CD4-positive, alpha-beta T cell treated with Interleukin-4 for 4 hours (primary cell): ENCODE data around the gene MAPK8.
"Not testable (repeated sequence)": the region's sequence is repeated elsewhere in the genome, so short reads cannot be mapped to it uniquely, and the experiment has no call there.

ENCODE experiments used
- DNase-seq: peaks from one replicate; pipeline ENCODE4 v3.0.0-alpha.2; 2020

Gene MAPK8

GRCh38 chr10:48340734-48341133, 34.3 kb downstream of the MAPK8 start:
- DNase-seq = no peak

- DNase-seq = no peak
These were observed 36.6 kb downstream of the MAPK8 start for GRCh38 chr10:48343106-48343505.

- no peak for DNase-seq
These were observed 37.6 kb downstream of the MAPK8 start for GRCh38 chr10:48343921-48344598.

GRCh38 chr10:48346248-48346647, 39.8 kb downstream of the MAPK8 start:
- not testable (repeated sequence) for DNase-seq

- not testable (repeated sequence) for DNase-seq
These were observed 41.1 kb downstream of the MAPK8 start for GRCh38 chr10:48347539-48347938.

- not testable (repeated sequence) for DNase-seq
These were observed 41.5 kb downstream of the MAPK8 start for GRCh38 chr10:48347943-48348342.

GRCh38 chr10:48353246-48353645, 46.8 kb downstream of the MAPK8 start:
- no peak for DNase-seq

- no peak for DNase-seq
These were observed 51.2 kb downstream of the MAPK8 start for GRCh38 chr10:48357631-48358030.

GRCh38 chr10:48358162-48358561, 51.7 kb downstream of the MAPK8 start:
- DNase-seq = no peak

GRCh38 chr10:48358838-48359237, 52.4 kb downstream of the MAPK8 start:
- DNase-seq = no peak

GRCh38 chr10:48361176-48361575, 54.7 kb downstream of the MAPK8 start:
- no peak for DNase-seq

GRCh38 chr10:48363617-48364355, 57.3 kb downstream of the MAPK8 start:
- DNase-seq = peak; percentile 40

GRCh38 chr10:48364659-48365405, 58.4 kb downstream of the MAPK8 start:
- no peak for DNase-seq

GRCh38 chr10:48365668-48366067, 59.2 kb downstream of the MAPK8 start:
- DNase-seq = no peak

- DNase-seq = no peak
These were observed 59.8 kb downstream of the MAPK8 start for GRCh38 chr10:48366261-48366660.

GRCh38 chr10:48369501-48369900, 63.0 kb downstream of the MAPK8 start:
- DNase-seq = no peak

GRCh38 chr10:48377751-48378530, 71.5 kb downstream of the MAPK8 start:
- DNase-seq = no peak

GRCh38 chr10:48378675-48379074, 72.2 kb downstream of the MAPK8 start:
- DNase-seq = no peak

- no peak for DNase-seq
These were observed 75.5 kb downstream of the MAPK8 start for GRCh38 chr10:48381971-48382370.

GRCh38 chr10:48382982-48383381, 76.5 kb downstream of the MAPK8 start:
- no peak for DNase-seq

- DNase-seq = no peak
These were observed 76.9 kb downstream of the MAPK8 start for GRCh38 chr10:48383393-48383792.

- no peak for DNase-seq
These were observed 78.2 kb downstream of the MAPK8 start for GRCh38 chr10:48384699-48384982.

- no peak for DNase-seq
These were observed 82.8 kb downstream of the MAPK8 start for GRCh38 chr10:48389272-48389671.
